ENCODE measurements around the gene SLC35F3.

GRCh38 chr1:234205966-234206365, 301.5 kb downstream of the SLC35F3 start:
- TF ChIP-seq CTCF (IDR thresholded peaks at IDR 0.05 in 4 of 5, conservative IDR thresholded peaks at IDR 0.05 in 1 of 5) (no peak), POLR2A (IDR thresholded peaks at IDR 0.05) (no peak)
